Ascending aorta (tissue), 2 donors: ENCODE results near the gene DHDDS. TPM values are rescaled to one million over a fixed set of nuclear protein-coding genes. Genes with fewer than 3 reads are reported as not detected.
"Not testable (repeated sequence)": the region's sequence is repeated elsewhere in the genome, so short reads cannot be mapped to it uniquely, and the experiment has no call there.

ENCODE experiments used
- DNase-seq, 2 donors: peaks; one replicate each; pipeline ENCODE4 v3.0.0-alpha.2; 2019; ENCODE audit warnings: low spot score in 2 of 2
- H3K27ac ChIP-seq, 2 donors: fragments of 200-600 bp; sonication (generic); one replicate each; pipeline ENCODE4 v1.5.1; 2016 to 2017; ENCODE audit warnings: mild to moderate bottlenecking in 1 of 2
- H3K27me3 ChIP-seq: fragments of 200-600 bp; sonication (generic); one replicate; pipeline ENCODE4 v1.5.1; 2017
- H3K36me3 ChIP-seq, 2 donors: fragments of 200-600 bp; sonication (generic); one replicate each; pipeline ENCODE4 v1.5.1; 2016
- H3K4me1 ChIP-seq, 2 donors: fragments of 200-600 bp; sonication (generic); one replicate each; pipeline ENCODE4 v1.5.1; 2016 to 2017; ENCODE audit warnings: mild to moderate bottlenecking in 1 of 2
- H3K4me3 ChIP-seq, 2 donors: fragments of 200-600 bp; sonication (generic); one replicate each; pipeline ENCODE4 v1.5.1; 2016 to 2017; ENCODE audit warnings: mild to moderate bottlenecking in 1 of 2
- H3K9me3 ChIP-seq, 2 donors: fragments of 200-600 bp; sonication (generic); one replicate each; pipeline ENCODE4 v1.5.1; 2016
- intact Hi-C: fragments of 100-400 bp; cut with DNase I; formaldehyde crosslinking; loops from one replicate; pipeline ENCODE4 v1.15.1; 2023
- total RNA-seq: library from RNA; depleted of rRNA; stranded (reverse); fragments of >200 nt; gene quantifications from one replicate; pipeline ENCODE4 v1.1.0, GENCODE V29; 2016
- TF ChIP-seq, protein P1 (sequence below), 3 experiments: fragments of 200-600 bp in 2 of 3; fragments of 450-650 bp in 1 of 3; sonication (generic) in 2 of 3; IDR thresholded peaks; one replicate each; pipeline ENCODE4 v1.5.1; 2016 to 2019; ENCODE audit warnings: antibody characterized with exemption in 3 of 3, mild to moderate bottlenecking in 1 of 3, moderate library complexity in 1 of 3

DHDDS gene
- total RNA-seq, 1 donor from 2014 or later: 54.2 TPM

DNA sequence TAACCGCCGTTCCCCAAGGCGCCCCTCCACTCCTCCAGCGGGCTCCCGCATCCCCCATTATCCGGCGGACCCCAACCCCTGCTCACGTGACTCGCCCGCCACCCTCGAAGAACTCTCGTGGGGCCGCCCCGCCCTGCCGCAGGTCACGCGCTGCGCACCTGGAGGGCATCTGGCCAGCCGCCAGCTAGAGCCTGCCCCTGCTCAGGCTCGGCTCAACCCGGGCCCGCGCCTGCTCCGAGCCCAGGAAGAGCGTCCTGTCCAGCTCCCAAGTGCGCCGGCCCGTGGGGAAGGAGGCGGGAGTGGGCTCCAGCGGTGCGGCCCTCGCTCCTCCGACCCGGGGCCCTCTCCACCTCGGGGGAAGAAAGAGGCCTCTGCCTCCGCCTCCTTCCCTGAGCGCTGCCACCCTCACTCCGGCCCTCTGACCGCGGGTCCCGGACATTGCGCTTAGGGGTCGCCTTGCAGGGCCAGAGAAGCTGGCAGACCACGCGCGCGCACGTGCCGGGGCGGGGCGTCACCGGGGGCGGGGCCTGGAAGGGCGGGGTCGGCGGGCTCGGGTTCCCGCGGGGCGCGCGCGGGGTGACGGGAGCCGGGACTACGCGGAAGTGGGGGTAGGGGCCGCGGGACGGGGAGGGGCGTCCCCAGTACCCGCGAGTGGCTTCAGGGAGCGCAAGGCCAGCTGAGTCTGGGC lies 68.5 kb downstream of the DHDDS start:
- H3K27ac ChIP-seq: peak overlapping the region; percentile 81 to 83
- H3K27me3 ChIP-seq: no peaks in the 10 kb centered on the region
- intact Hi-C loops: loop anchor here (1.0 to 2.0 kb wide), 2 partner anchors 28 to 289 kb away; partner anchors contain the start of gene HMGN2
- no peaks in the 10 kb centered on the region for H3K36me3 ChIP-seq
- TF ChIP-seq, protein P1, sequence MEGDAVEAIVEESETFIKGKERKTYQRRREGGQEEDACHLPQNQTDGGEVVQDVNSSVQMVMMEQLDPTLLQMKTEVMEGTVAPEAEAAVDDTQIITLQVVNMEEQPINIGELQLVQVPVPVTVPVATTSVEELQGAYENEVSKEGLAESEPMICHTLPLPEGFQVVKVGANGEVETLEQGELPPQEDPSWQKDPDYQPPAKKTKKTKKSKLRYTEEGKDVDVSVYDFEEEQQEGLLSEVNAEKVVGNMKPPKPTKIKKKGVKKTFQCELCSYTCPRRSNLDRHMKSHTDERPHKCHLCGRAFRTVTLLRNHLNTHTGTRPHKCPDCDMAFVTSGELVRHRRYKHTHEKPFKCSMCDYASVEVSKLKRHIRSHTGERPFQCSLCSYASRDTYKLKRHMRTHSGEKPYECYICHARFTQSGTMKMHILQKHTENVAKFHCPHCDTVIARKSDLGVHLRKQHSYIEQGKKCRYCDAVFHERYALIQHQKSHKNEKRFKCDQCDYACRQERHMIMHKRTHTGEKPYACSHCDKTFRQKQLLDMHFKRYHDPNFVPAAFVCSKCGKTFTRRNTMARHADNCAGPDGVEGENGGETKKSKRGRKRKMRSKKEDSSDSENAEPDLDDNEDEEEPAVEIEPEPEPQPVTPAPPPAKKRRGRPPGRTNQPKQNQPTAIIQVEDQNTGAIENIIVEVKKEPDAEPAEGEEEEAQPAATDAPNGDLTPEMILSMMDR (IDR thresholded peaks at IDR 0.05): no peak
- peak; percentile 41 to 92 for DNase-seq
- H3K4me3 ChIP-seq: peak overlapping the region; percentile 90 to 95
- no peaks in the 10 kb centered on the region for H3K9me3 ChIP-seq
- peaks cover 0 to 7% of the 10 kb centered on the region in 2 donors for H3K4me1 ChIP-seq

DNA sequence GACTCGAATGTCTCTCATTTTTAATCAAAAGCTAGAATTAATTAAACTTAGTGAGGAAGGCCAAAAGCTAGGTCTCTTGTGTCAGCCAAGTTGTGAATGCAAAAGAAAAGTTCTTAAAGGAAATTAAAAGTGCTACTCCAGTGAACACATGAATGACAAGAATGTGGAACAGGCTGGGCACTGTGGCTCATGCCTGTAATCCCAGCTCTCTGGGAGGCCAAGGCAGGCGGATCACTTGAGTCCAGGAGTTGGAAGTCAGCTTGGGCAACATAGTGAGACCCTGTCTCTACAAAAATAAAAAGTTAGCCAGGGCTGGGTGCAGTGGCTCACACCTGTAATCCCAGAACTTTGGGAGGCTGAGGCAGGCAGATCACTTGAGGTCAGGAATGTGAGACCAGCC lies 78.6 kb downstream of the DHDDS start:
- H3K27ac ChIP-seq, H3K4me3 ChIP-seq, H3K36me3 ChIP-seq, DNase-seq, H3K4me1 ChIP-seq, intact Hi-C loops, H3K9me3 ChIP-seq, H3K27me3 ChIP-seq: not testable (repeated sequence)

DNA sequence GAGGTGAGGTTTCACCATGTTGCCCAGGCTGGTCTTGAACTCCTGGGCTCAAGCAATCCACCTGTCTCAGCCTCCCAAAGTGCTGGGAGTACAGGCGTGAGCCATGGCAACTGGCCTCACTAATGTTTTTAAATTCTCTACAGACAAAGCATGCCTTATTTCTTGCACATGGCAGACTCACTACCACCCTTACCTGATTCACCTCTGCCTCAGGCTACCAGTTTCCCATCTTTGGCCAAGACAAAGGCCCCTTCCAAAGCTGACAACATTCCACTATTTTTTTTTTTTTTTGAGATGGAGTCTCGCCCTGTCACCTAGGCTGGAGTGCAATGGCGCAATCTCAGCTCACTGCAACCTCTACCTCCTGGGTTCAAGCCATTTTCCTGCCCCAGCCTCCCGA lies 83.7 kb downstream of the DHDDS start:
- H3K4me1 ChIP-seq, H3K36me3 ChIP-seq, DNase-seq, H3K9me3 ChIP-seq, H3K27me3 ChIP-seq, intact Hi-C loops, H3K27ac ChIP-seq, H3K4me3 ChIP-seq: not testable (repeated sequence)

DNA sequence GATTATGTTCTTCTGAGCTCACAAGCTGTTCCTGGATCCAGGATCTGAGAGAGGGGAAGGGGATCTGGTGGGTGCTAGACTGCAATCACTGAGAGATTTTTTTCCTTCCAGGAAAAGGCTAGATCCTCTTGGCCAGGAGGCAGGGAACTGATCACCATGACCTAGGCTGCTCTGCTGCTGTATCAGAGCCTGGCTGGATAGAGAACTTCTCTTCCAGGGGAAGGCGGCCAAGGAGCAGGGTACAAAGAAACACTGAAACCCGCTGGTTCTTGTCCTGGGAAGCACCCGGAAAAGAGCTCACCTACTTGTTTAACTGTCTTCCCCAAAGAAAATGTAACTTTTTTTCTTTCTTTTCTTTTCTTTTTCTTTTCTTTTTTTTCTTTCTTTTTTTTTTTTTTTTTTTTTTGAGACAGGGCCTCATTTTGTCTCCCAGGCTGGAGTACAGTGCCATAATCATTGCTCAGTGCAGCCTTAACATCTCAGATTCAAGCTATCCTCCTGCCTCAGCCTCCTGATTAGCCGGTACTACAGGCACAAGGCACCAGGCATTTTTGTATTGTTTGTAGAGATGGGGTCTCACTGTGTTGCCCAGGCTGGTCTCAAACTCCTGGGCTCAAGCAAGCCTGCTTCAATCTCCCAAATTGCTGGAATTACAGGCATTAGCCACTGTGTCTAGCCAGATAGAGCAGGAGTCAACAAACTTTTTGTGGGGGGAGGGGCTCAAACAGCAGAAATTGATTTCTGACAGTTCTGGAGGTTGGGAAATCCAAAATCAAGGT lies 85.1 kb downstream of the DHDDS start:
- Histone ChIP-seq H3K4me1 (no peaks in the 10 kb centered on the region), H3K36me3 (no peaks in the 10 kb centered on the region), H3K9me3 (no peaks in the 10 kb centered on the region), H3K27me3 (no peaks in the 10 kb centered on the region), H3K27ac (no peak overlapping the region), H3K4me3 (no peak overlapping the region)
- DNase-seq: no peak
- TF ChIP-seq, protein P1 (IDR thresholded peaks at IDR 0.05): no peak
- intact Hi-C loops: no loop called here

DNA sequence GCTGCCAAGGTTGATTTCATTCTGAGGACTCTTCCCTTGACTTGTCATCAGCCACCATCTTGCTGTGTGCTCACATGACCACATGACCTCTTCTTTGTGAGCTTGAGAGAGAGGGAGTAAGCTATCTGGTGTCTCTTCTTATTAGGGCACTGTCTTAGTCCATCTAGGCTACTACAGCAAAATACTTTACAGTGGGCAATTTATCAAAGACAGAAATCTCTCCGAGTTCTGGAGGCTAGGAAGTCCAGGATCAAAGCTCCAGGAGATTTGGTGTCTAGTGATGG lies 85.6 kb downstream of the DHDDS start:
- Histone ChIP-seq H3K9me3 (no peaks in the 10 kb centered on the region), H3K36me3 (no peaks in the 10 kb centered on the region), H3K27me3 (no peaks in the 10 kb centered on the region), H3K27ac (no peak overlapping the region), H3K4me3 (no peak overlapping the region), H3K4me1 (no peaks in the 10 kb centered on the region)
- intact Hi-C loops: no loop called here
- no peak for DNase-seq
- TF ChIP-seq, protein P1 (IDR thresholded peaks at IDR 0.05): no peak

DNA sequence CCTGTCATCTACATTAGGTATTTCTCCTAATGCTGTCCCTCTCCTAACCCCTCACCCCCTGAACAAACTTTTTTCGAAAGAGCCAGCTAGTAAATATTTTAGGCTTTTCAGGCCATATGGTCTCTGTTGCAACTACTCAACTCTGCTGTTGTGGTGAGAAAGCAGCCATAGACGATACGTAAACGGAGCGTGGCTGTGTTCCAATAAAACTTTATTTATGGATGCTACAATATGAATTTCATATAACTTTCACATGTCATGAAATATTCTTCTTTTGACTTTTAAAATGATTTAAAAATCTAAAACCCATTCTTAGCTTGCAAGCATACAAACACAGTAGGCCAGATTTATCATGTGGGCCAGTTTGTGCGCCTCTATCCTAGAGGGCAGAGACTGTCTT lies 86.2 kb downstream of the DHDDS start:
- Histone ChIP-seq H3K4me1 (no peaks in the 10 kb centered on the region), H3K4me3 (no peak overlapping the region), H3K9me3 (no peaks in the 10 kb centered on the region), H3K27ac (no peak overlapping the region), H3K27me3 (no peaks in the 10 kb centered on the region), H3K36me3 (no peaks in the 10 kb centered on the region)
- no peak for DNase-seq
- TF ChIP-seq, protein P1 (IDR thresholded peaks at IDR 0.05): no peak
- intact Hi-C loops: no loop called here
